ENCODE data around the gene UNC119B.

DNA sequence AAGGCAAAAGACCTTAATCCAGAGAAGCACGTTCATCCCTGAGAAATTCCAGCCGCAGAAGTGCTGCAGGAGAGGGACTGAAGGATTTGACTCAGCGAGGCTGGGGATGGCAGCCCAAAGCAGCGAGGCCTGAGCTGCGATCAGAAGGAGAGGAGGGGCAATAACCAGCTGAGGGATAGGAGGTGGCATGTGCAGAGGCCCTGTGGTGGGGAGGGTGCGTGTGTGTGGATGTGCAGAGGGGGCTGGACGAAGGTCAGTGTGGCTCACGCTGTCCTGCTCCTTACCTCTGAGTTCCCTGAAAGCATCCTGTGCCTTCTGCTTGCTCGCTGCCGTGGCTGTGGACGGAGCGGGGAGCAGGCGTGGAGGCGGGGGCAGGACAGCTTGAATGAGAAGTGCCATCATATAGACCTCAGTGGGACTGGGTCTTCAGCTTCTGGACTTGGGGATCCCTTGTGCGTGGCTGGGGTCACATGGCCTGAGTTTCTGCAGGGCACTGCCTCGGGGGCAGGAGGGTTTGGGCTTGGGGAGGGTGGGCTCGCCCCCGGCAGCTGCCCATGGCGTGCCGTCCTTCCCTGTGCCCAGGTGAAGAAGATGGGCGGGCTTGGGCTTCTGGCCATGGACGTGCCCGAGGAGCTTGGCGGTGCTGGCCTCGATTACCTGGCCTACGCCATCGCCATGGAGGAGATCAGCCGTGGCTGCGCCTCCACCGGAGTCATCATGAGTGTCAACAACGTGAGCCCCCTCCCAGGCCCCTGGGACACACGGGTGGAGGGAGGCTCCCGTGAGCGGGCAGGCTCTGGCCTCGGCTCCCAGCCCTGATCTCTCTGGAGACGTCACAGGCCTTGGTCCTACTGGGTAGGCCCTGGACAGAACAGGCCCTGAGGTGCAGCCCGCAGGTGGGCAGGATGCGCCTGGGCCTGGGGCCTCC lies 26.4 kb downstream of the UNC119B start:
- TF ChIP-seq, protein P1, sequence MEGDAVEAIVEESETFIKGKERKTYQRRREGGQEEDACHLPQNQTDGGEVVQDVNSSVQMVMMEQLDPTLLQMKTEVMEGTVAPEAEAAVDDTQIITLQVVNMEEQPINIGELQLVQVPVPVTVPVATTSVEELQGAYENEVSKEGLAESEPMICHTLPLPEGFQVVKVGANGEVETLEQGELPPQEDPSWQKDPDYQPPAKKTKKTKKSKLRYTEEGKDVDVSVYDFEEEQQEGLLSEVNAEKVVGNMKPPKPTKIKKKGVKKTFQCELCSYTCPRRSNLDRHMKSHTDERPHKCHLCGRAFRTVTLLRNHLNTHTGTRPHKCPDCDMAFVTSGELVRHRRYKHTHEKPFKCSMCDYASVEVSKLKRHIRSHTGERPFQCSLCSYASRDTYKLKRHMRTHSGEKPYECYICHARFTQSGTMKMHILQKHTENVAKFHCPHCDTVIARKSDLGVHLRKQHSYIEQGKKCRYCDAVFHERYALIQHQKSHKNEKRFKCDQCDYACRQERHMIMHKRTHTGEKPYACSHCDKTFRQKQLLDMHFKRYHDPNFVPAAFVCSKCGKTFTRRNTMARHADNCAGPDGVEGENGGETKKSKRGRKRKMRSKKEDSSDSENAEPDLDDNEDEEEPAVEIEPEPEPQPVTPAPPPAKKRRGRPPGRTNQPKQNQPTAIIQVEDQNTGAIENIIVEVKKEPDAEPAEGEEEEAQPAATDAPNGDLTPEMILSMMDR (IDR thresholded peaks at IDR 0.05): no peak
- no peak for TF ChIP-seq POLR2A (IDR thresholded peaks at IDR 0.05)
